GM18499 (cell line): ENCODE results near the gene ITLN2.
"Not testable (repeated sequence)": the region's sequence is repeated elsewhere in the genome, so short reads cannot be mapped to it uniquely, and the experiment has no call there.

Source experiments
- ATAC-seq: cut with Tn5 transposase; IDR thresholded peaks from one replicate; pipeline ENCODE4 v1.9.1; 2021; ENCODE audit warnings: moderate number of reproducible peaks; ENCODE audit not compliant: insufficient read depth, unreplicated experiment

ITLN2 gene

GRCh38 chr1:160956966-160957365, 2.4 kb upstream of the ITLN2 start:
- no peak for ATAC-seq

- ATAC-seq = no peak
Observed at GRCh38 chr1:160953030-160953429, 1.6 kb downstream of the ITLN2 start.

GRCh38 chr1:160952129-160952510, 2.5 kb downstream of the ITLN2 start:
- no peak for ATAC-seq

GRCh38 chr1:160951443-160952128, 3.0 kb downstream of the ITLN2 start:
- no peak for ATAC-seq

GRCh38 chr1:160950657-160951056, 4.0 kb downstream of the ITLN2 start:
- no peak for ATAC-seq

- no peak for ATAC-seq
Observed at GRCh38 chr1:160949881-160950280, 4.7 kb downstream of the ITLN2 start.

GRCh38 chr1:160949216-160949880, 5.3 kb downstream of the ITLN2 start:
- ATAC-seq = not testable (repeated sequence)

- ATAC-seq = not testable (repeated sequence)
Observed at GRCh38 chr1:160947174-160947759, 7.3 kb downstream of the ITLN2 start.

- ATAC-seq = not testable (repeated sequence)
Observed at GRCh38 chr1:160945881-160946280, 8.7 kb downstream of the ITLN2 start.

GRCh38 chr1:160945079-160945478, 9.5 kb downstream of the ITLN2 start:
- ATAC-seq = no peak

- ATAC-seq = no peak
Observed at GRCh38 chr1:160942926-160943325, 11.7 kb downstream of the ITLN2 start.

GRCh38 chr1:160936666-160937065, 17.9 kb downstream of the ITLN2 start:
- ATAC-seq = not testable (repeated sequence)

GRCh38 chr1:160935527-160936258, 18.9 kb downstream of the ITLN2 start:
- ATAC-seq = no peak

- ATAC-seq = not testable (repeated sequence)
Observed at GRCh38 chr1:160933305-160933704, 21.3 kb downstream of the ITLN2 start.

GRCh38 chr1:160925652-160926244, 28.9 kb downstream of the ITLN2 start:
- no peak for ATAC-seq

GRCh38 chr1:160924791-160925651, 29.6 kb downstream of the ITLN2 start:
- ATAC-seq = no peak

- ATAC-seq = no peak
Observed at GRCh38 chr1:160916666-160917065, 37.9 kb downstream of the ITLN2 start.

- not testable (repeated sequence) for ATAC-seq
Observed at GRCh38 chr1:160913229-160913628, 41.4 kb downstream of the ITLN2 start.

GRCh38 chr1:160911925-160912324, 42.7 kb downstream of the ITLN2 start:
- ATAC-seq = no peak

GRCh38 chr1:160911441-160911840, 43.2 kb downstream of the ITLN2 start:
- no peak for ATAC-seq
